Endometrial microvascular endothelial cells (primary cell): Measurements from ENCODE around the gene UNC50. TPM values are rescaled to one million over a fixed set of nuclear protein-coding genes. Genes with fewer than 3 reads are reported as not detected.
"Not testable (repeated sequence)": the region's sequence is repeated elsewhere in the genome, so short reads cannot be mapped to it uniquely, and the experiment has no call there.

ENCODE experiments used
- in situ Hi-C: cut with HindIII; loops from 2 replicates; pipeline ENCODE4 v1.10.0; 2017; ENCODE audit warnings: low sequenced_read_pairs, low pct_unique_long_range_greater_than_20kb; ENCODE audit errors: inconsistent ontology term
- total RNA-seq: library from RNA; depleted of rRNA; stranded (reverse); fragments of >200 nt; gene quantifications from one replicate; pipeline ENCODE4 v1.2.3, GENCODE V29; 2015; ENCODE audit errors: inconsistent ontology term

Gene UNC50
- total RNA-seq, 1 donor from 2014 or later = 54.6 TPM

DNA sequence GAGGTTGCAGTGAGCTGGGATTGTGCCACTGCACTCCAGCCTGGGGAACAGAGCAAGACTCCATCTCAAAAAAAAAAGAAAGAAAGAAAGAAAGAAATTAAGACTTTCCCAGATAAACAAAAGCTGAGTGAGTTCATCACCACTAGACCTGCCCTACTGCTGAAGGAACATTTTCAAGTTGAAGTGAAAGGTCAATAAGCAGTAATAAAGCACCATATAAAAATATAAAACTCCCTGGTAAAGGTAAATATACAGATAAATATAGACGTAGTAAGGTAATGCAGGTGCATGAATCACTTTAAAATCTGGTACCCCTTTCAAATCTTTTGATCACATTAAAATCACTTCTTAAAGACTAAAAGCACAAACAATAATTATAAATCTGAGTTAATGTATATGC is 42.6 kb downstream of the UNC50 start:
- in situ Hi-C loops = no loop called here

DNA sequence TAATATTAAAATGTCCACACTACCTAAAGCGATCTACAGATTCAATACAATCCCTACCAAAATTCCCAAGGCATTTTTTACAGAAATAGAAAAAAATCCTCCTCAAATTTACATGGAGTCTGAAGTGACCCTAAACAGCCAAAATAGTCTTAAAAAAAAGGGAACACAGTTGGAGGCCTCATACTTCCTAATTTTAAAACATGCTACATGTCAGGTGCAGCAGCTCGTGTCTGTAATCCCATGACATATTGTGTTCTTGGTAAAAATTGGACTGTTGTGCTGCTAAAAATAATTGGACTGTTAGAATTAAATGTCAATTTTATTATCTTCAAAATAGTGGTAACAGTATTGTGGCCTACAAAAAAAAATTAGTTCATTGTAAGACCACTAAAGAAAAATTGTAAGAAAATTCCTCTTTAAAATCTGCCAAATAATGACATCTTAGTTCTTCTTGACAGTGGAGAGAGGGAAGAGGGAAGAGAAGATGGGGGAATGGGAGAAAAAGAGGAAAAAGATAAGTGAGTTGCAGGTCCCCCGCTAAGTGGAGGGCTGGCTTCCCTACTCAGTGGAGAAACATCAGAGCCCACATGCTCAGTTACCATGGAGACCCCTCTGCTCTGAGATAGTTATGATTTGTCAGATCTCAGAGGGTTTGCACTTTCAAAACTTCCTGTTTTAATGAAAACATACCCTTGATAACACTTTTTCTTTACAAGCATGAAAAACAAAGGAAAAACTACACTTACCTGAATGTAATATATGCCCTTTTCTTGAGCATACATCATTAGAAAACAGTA is 46.5 kb downstream of the UNC50 start:
- in situ Hi-C loops = no loop called here

DNA sequence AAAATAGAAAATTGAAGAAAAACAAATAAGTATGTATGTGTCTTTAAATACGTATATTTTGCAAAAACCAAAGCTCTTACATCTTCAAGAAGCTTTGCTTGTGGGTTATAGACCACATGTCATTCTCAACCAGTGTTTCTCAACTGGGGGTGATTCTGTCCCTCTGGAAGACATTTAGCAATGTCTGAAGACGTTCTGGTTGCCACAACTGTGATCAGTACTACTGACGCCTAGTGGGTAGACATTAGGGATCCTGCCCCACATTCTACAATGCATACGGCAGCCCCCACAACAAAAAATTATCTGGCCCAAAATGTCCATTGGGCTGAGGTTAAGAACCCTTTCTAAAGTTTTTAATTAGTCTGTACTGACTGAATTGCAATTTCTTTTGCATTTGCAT is 48.4 kb downstream of the UNC50 start:
- in situ Hi-C loops = no loop called here

DNA sequence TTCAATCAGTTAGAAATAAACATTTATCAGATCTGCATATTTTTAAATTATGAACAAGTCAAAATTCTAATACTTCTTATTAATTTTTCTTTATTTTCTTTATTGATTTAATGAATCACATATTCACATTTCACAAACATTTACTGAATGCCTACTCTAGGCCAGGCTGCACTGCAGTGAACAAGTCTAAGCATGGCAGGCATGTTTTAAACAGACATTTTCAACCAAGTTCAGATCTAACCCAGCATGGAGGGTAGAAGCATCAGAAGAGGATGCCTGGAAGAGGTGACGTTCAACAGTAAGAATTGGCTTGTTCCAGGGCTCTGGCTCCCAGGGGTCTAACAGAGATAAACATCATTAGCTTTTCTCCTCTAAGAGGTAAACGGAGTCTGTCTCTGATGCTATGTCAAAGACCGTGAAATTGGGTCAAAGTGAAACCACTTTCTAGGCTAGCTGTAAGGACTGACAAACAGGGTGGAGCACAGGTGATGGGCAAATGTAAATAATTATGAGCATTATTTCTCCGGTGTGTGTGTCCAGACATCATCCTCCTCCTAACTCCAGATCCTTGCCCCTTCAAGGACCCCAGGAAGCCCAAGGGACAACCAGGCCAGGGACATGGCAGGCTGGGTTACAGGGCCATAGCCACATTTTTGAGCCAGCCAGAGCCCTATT is 50.6 kb downstream of the UNC50 start:
- in situ Hi-C loops = no loop called here

DNA sequence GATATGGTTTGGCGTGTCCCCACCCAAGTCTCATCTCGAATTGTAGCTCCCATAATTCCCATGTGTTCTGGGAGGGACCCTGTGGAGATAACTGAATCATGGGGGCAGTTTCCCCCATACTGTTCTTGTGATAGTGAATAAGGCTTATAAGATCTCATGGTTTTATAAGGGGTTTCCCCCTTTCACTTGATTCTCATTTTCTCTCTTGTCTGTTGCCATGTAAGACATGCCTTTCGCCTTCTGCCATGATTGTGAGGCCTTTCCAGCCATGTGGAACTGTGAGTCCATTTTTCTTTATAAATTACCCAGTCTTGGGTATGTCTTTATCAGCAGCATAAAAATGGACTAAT is 51.1 kb downstream of the UNC50 start:
- in situ Hi-C loops = not testable (repeated sequence)

DNA sequence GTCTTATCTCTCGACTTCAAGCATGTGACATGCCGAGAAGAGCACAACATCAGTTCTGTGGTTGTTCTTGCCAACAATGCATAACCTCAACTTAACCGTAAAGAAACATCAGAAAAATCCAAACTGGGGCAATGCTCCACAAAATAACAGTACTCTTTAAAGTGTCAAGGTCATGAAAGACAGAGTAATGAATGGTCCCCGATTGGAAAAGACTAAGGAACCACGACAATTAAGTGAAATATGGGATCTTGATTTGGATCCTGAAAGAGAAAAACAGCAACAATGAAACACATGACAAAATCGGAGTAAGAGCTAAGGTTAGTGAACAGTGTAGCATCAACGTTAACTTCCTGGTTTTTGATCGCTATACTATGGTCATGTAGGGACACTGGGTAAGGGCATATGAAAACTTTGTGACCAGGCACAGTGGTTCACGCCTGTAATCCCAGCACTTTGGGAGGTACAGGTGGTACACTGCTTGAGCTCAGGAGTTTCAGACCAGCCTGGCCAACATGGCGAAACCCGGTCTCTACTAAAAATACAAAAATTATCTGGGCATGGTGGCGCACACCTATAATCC is 55.2 kb downstream of the UNC50 start:
- in situ Hi-C loops = no loop called here

DNA sequence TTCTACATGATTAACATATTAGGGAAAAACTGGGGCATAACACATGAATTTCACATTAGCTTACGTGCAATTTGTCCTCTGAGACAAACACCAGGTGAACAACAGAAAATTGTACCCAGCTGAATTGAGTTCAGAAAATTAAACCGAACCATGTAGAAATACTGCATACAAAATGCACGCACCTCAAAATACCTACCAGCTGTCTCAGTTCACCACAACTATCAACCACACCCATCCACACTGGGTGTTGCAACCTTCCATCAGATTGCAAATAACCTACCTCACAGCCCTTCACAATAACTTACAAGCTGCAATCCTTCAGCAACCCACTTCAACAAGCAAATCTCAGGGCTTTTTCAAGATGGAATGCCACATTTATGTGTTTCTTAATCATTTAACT is 55.9 kb downstream of the UNC50 start:
- in situ Hi-C loops = no loop called here

DNA sequence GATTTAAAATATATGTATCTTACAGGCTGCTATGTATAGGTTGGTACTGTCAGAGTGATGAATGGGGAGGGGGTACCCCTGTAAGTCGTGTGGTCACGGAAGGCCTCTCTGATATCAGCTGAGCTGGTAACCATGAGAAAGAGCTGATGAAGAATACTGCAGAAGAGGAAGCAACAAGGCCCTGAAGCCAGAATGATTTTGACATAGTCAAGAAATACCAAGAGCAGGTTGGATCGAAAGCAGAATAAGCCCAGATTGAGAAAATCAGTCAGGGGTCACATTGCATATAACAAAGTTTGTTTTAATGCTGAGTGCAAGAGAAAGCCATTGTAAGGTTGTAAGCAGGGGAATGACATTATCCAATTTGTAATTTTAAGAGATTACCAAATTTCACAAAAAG is 57.3 kb downstream of the UNC50 start:
- in situ Hi-C loops = no loop called here

Other genes starting within 250 kb of the UNC50 start
- 25.3 TPM for gene INPP4A, start 163.7 kb upstream of the UNC50 start, total RNA-seq
- 14.0 TPM for gene COA5, start 77 bp upstream of the UNC50 start, total RNA-seq
- 124 TPM for gene MGAT4A, start 122.5 kb downstream of the UNC50 start, total RNA-seq